SK-N-SH treated with all-trans-retinoic acid at 6 μM for 48 hours (cell line): ENCODE data around the gene TANGO2.

Experiments used
- ATAC-seq: fragments of 200-7000 bp; cut with Tn5 transposase; 3 replicates; pipeline ENCODE4 v1.9.1; 2020; ENCODE audit warnings: mild to moderate bottlenecking, moderate library complexity
- BACH2 ChIP-seq: fragments of 250-450 bp; sonication (Bioruptor Pico); IDR thresholded peaks from 2 replicates; pipeline ENCODE4 v1.9.0; 2021; ENCODE audit warnings: mild to moderate bottlenecking, borderline replicate concordance
- ESRRG ChIP-seq: fragments of 250-450 bp; sonication (Bioruptor Pico); IDR thresholded peaks from 2 replicates; pipeline ENCODE4 v1.6.1; 2021; ENCODE audit warnings: mild to moderate bottlenecking
- ISL1 ChIP-seq: fragments of 250-450 bp; sonication (Bioruptor Pico); IDR thresholded peaks from 2 replicates; pipeline ENCODE4 v2.1.2; 2022; ENCODE audit warnings: mild to moderate bottlenecking, moderate library complexity
- OSR1 ChIP-seq: fragments of 250-450 bp; sonication (Bioruptor Pico); IDR thresholded peaks from 2 replicates; pipeline ENCODE4 v1.8.0; 2022; ENCODE audit warnings: moderate library complexity, mild to moderate bottlenecking, inconsistent platforms
- PATZ1 ChIP-seq: fragments of 250-450 bp; sonication (Bioruptor Pico); IDR thresholded peaks from 2 replicates; pipeline ENCODE4 v1.8.0; 2020; ENCODE audit warnings: mild to moderate bottlenecking, moderate library complexity, borderline replicate concordance
- PPARA ChIP-seq: fragments of 250-450 bp; sonication (Bioruptor Pico); IDR thresholded peaks from 2 replicates; pipeline ENCODE4 v1.5.0; 2020; ENCODE audit warnings: mild to moderate bottlenecking, borderline replicate concordance
- SNAI2 ChIP-seq: fragments of 250-450 bp; sonication (Bioruptor Pico); IDR thresholded peaks from 2 replicates; pipeline ENCODE4 v1.5.0; 2020; ENCODE audit warnings: mild to moderate bottlenecking, moderate library complexity
- TCF4 ChIP-seq: fragments of 250-450 bp; sonication (Bioruptor Pico); IDR thresholded peaks from 2 replicates; pipeline ENCODE4 v1.8.0; 2021; ENCODE audit warnings: mild to moderate bottlenecking, moderate library complexity, borderline replicate concordance
- ZFP30 ChIP-seq: fragments of 450-650 bp; formaldehyde crosslinking; IDR thresholded peaks from 2 replicates; pipeline ENCODE4 v1.5.0; 2022; ENCODE audit warnings: mild to moderate bottlenecking, moderate library complexity
- ZNF70 ChIP-seq: fragments of 450-650 bp; formaldehyde crosslinking; IDR thresholded peaks from 2 replicates; pipeline ENCODE4 v1.5.0; 2020; ENCODE audit warnings: mild to moderate bottlenecking, moderate library complexity
- ZNF8 ChIP-seq: fragments of 450-650 bp; formaldehyde crosslinking; IDR thresholded peaks from 2 replicates; pipeline ENCODE4 v1.5.0; 2020; ENCODE audit warnings: mild to moderate bottlenecking, moderate library complexity
- TF ChIP-seq, protein P1 (sequence below): fragments of 250-450 bp; sonication (Bioruptor Pico); IDR thresholded peaks from 2 replicates; pipeline ENCODE4 v1.5.0; 2020; ENCODE audit warnings: mild to moderate bottlenecking, moderate library complexity
- TF ChIP-seq, protein P2 (sequence below): fragments of 250-450 bp; sonication (Bioruptor Pico); IDR thresholded peaks from 2 replicates; pipeline ENCODE4 v1.8.0; 2021; ENCODE audit warnings: low read depth, mild to moderate bottlenecking, moderate library complexity, borderline replicate concordance

TANGO2 gene

GRCh38 chr22:20017622-20017958, 3.3 kb upstream of the TANGO2 start (continued):
- TF ChIP-seq PATZ1 (CRISPR knock-in tag) (no peak), SNAI2 (CRISPR knock-in tag) (no peak), OSR1 (no peak), ISL1 (CRISPR knock-in tag) (no peak)
- TF ChIP-seq, protein P1, sequence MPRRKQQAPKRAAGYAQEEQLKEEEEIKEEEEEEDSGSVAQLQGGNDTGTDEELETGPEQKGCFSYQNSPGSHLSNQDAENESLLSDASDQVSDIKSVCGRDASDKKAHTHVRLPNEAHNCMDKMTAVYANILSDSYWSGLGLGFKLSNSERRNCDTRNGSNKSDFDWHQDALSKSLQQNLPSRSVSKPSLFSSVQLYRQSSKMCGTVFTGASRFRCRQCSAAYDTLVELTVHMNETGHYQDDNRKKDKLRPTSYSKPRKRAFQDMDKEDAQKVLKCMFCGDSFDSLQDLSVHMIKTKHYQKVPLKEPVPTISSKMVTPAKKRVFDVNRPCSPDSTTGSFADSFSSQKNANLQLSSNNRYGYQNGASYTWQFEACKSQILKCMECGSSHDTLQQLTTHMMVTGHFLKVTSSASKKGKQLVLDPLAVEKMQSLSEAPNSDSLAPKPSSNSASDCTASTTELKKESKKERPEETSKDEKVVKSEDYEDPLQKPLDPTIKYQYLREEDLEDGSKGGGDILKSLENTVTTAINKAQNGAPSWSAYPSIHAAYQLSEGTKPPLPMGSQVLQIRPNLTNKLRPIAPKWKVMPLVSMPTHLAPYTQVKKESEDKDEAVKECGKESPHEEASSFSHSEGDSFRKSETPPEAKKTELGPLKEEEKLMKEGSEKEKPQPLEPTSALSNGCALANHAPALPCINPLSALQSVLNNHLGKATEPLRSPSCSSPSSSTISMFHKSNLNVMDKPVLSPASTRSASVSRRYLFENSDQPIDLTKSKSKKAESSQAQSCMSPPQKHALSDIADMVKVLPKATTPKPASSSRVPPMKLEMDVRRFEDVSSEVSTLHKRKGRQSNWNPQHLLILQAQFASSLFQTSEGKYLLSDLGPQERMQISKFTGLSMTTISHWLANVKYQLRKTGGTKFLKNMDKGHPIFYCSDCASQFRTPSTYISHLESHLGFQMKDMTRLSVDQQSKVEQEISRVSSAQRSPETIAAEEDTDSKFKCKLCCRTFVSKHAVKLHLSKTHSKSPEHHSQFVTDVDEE: no peak

- ATAC-seq: no peak
- no peak for TF ChIP-seq PATZ1 (CRISPR knock-in tag)
- no peak for TF ChIP-seq ZNF70 (CRISPR knock-in tag)
- no peak for TF ChIP-seq SNAI2 (CRISPR knock-in tag)
- TF ChIP-seq, all 23 proteins: peak for 0
Measured at GRCh38 chr22:20018001-20018400, 2.9 kb upstream of the TANGO2 start.

- ATAC-seq: no peak
- no peak for TF ChIP-seq PPARA
- TF ChIP-seq ESRRG (CRISPR knock-in tag): no peak
- TF ChIP-seq ZFP30 (CRISPR knock-in tag): no peak
- no peak for TF ChIP-seq BACH2 (CRISPR knock-in tag)
- TF ChIP-seq, protein P2, sequence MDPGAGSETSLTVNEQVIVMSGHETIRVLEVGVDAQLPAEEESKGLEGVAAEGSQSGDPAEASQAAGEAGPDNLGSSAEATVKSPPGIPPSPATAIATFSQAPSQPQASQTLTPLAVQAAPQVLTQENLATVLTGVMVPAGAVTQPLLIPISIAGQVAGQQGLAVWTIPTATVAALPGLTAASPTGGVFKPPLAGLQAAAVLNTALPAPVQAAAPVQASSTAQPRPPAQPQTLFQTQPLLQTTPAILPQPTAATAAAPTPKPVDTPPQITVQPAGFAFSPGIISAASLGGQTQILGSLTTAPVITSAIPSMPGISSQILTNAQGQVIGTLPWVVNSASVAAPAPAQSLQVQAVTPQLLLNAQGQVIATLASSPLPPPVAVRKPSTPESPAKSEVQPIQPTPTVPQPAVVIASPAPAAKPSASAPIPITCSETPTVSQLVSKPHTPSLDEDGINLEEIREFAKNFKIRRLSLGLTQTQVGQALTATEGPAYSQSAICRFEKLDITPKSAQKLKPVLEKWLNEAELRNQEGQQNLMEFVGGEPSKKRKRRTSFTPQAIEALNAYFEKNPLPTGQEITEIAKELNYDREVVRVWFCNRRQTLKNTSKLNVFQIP (CRISPR knock-in tag): no peak
- no peak for TF ChIP-seq ZNF8 (CRISPR knock-in tag)
- TF ChIP-seq, protein P1: no peak
- TF ChIP-seq TCF4 (CRISPR knock-in tag): no peak
Measured at GRCh38 chr22:20019661-20020532, 1.0 kb upstream of the TANGO2 start.
